Measurements from ENCODE around the gene MAD2L1BP. TPM values are rescaled to one million over a fixed set of nuclear protein-coding genes. Genes with fewer than 3 reads are reported as not detected.
A peak's percentile ranks its signal among the peaks of the same experiment; 100 is the strongest.
"Not testable (repeated sequence)": the region's sequence is repeated elsewhere in the genome, so short reads cannot be mapped to it uniquely, and the experiment has no call there.

Gene MAD2L1BP
- total RNA-seq: 10 to 100 TPM; 24.5 to 33.7 (median 26.6) TPM
- polyA plus RNA-seq: 10 to 100 TPM; 19.8 to 38.6 TPM
- long read RNA-seq, donor 1, transcript MAD2L1BP-201 (3 exons, 1,301 nt): major isoform, 21 of 24 reads
- long read RNA-seq, donor 1, partial matches to known transcripts: 1 of 24 reads
- long read RNA-seq, donor 1, other reads (novel, unspliced or antisense): 2 of 24 reads
- long read RNA-seq, donor 2, transcript MAD2L1BP-201 (3 exons, 1,301 nt): major isoform, 54 of 61 reads
- long read RNA-seq, donor 2, partial matches to known transcripts: 6 of 61 reads
- long read RNA-seq, donor 2, other reads (novel, unspliced or antisense): 1 of 61 reads
- long read RNA-seq, donor 3, transcript MAD2L1BP-201 (3 exons, 1,301 nt): major isoform, 30 of 34 reads
- long read RNA-seq, donor 3, partial matches to known transcripts: 0 of 34 reads
- long read RNA-seq, donor 3, other reads (novel, unspliced or antisense): 4 of 34 reads

- peak within 1 kb of the TSS; percentile 25 to 91 (median 70) for H3K4me3 ChIP-seq
- ATAC-seq (peak; percentile 82 to 94 (median 93)), DNase-seq (peak; percentile 84 to 92 (median 88))
- peak within 1 kb of the TSS; percentile 63 to 93 (median 90) for H3K27ac ChIP-seq
- WGBS, 4 donors: 4 to 6% (median 5%) methylated on average over 46 to 48 of the region's 48 CpGs
- TF ChIP-seq CTCF (IDR thresholded peaks at IDR 0.05) (no peak), POLR2A (IDR thresholded peaks at IDR 0.05) (peak; percentile 53 to 82)
- no peaks in the 10 kb centered on the region for H3K9me3 ChIP-seq
- no peaks in the 10 kb centered on the region for H3K27me3 ChIP-seq
- peaks cover 0 to 39% (median 36%) of the 10 kb centered on the region in 9 donors for H3K36me3 ChIP-seq
- intact Hi-C loops (cut with DNase I): loop anchor here in 2 of 10 donors (1.0 to 10.0 kb wide), 2 partner anchors 10 to 609 kb away; partner anchors contain the start of genes HSP90AB1 (in 1 of the 2) and RSPH9 (in 1 of the 2)
- H3K4me1 ChIP-seq: peaks cover 8 to 54% (median 39%) of the 10 kb centered on the region in 12 donors
Observed at GRCh38 chr6:43635387-43636307, at the start of gene MAD2L1BP. Gene MAD2L1BP, plus strand, starts transcription at chr6:43635840. Its CDS starts 36 bp downstream, at chr6:43635876.

- intact Hi-C loops (cut with DNase I): no loop called here
- H3K36me3 ChIP-seq: peaks cover 2 to 99% (median 96%) of the 10 kb centered on the region in 9 donors
Observed at GRCh38 chr6:43588194-43588593, 47.4 kb upstream of the MAD2L1BP start.

GRCh38 chr6:43589564-43589963, 46.1 kb upstream of the MAD2L1BP start:
- ATAC-seq; H3K9me3 ChIP-seq; H3K27me3 ChIP-seq; DNase-seq; H3K4me1 ChIP-seq; H3K4me3 ChIP-seq; H3K27ac ChIP-seq; intact Hi-C loops (cut with DNase I): not testable (repeated sequence)
- H3K36me3 ChIP-seq: peaks cover 0 to 90% (median 87%) of the 10 kb centered on the region in 9 donors
- WGBS, 4 donors: 91 to 95% (median 94%) methylated on average over 1 of the region's 1 CpG

More at GRCh38 chr6:43588194-43588593, 47.4 kb upstream of the MAD2L1BP start:
- Histone ChIP-seq H3K27me3 (no peaks in the 10 kb centered on the region), H3K4me3 (no peak overlapping the region), H3K4me1 (no peaks in the 10 kb centered on the region), H3K27ac (no peak overlapping the region), H3K9me3 (no peaks in the 10 kb centered on the region)
- DNase-seq (no peak), ATAC-seq (no peak)
- TF ChIP-seq POLR2A (IDR thresholded peaks at IDR 0.05) (no peak), CTCF (IDR thresholded peaks at IDR 0.05) (no peak)
- 96 to 98% (median 97%) methylated on average over 5 of the region's 5 CpGs for WGBS, 4 donors

- DNase-seq (no peak), ATAC-seq (no peak)
- H3K9me3 ChIP-seq: no peaks in the 10 kb centered on the region
- TF ChIP-seq CTCF (IDR thresholded peaks at IDR 0.05): no peak
- no peak for TF ChIP-seq POLR2A (IDR thresholded peaks at IDR 0.05)
- intact Hi-C loops (cut with DNase I): no loop called here
- H3K4me3 ChIP-seq: no peak overlapping the region
- no peaks in the 10 kb centered on the region for H3K4me1 ChIP-seq
- H3K27me3 ChIP-seq: no peaks in the 10 kb centered on the region
- 80 to 83% (median 81%) methylated on average over 1 of the region's 1 CpG for WGBS, 4 donors
- H3K36me3 ChIP-seq: peaks cover 0 to 83% (median 59%) of the 10 kb centered on the region in 9 donors
- H3K27ac ChIP-seq: no peak overlapping the region
Observed at GRCh38 chr6:43593938-43594337, 41.7 kb upstream of the MAD2L1BP start.
